ENCODE measurements around the gene GPR31. TPM values are rescaled to one million over a fixed set of nuclear protein-coding genes. Genes with fewer than 3 reads are reported as not detected.

Gene GPR31
- total RNA-seq, 1 donor from 2014 or later: not detected

Other genes with a start within 250 kb of the GPR31 start
- gene RNASET2, start 201.4 kb downstream of the GPR31 start, total RNA-seq: 23.1 and 34.7 TPM in 2 replicates
- gene CEP43, start 158.6 kb downstream of the GPR31 start, total RNA-seq: 9.7 TPM in 2 replicates
- not detected in 2 replicates for gene CCR6, start 34.9 kb downstream of the GPR31 start, total RNA-seq
- gene UNC93A, start 133.3 kb upstream of the GPR31 start, total RNA-seq: not detected in 2 replicates
- not detected in 2 replicates for gene TTLL2, start 167.1 kb upstream of the GPR31 start, total RNA-seq

All from glomerular endothelial cell (primary cell).